Left kidney (tissue), 2 donors: Measurements from ENCODE around the gene DLG4. TPM values are rescaled to one million over a fixed set of nuclear protein-coding genes. Genes with fewer than 3 reads are reported as not detected.
"Not testable (repeated sequence)": the region's sequence is repeated elsewhere in the genome, so short reads cannot be mapped to it uniquely, and the experiment has no call there.

ENCODE experiments used
- DNase-seq: peaks from one replicate; pipeline ENCODE4 v3.0.0-alpha.2; 2013
- polyA plus RNA-seq: library from polyadenylated mRNA; unstranded; fragments of 120-200 nt; gene quantifications from one replicate; pipeline ENCODE4 v1.2.1, GENCODE V29; 2013; ENCODE audit not compliant: insufficient read length

DLG4 gene
- polyA plus RNA-seq, 1 donor, result 36.0 TPM

DNA sequence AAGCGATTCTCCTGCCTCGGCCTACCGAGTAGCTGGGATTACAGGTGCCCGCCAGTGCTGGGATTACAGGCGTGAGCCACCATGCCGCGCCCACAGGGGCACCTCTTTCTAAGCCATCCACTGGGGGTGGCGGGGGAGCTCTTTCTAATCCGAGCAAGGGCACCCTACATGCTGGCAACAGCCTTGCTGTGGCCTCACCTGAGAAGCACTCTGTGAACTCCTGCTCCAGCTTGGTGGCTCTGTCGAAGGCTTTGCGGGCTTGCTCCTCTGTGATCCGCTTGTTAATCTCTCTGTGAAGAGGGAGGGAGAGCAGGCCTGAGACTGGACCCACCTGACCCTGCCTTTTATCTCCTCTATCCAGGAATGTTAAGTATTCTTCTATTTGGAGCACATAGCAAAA is 28.6 kb downstream of the DLG4 start:
- DNase-seq, result no peak

DNA sequence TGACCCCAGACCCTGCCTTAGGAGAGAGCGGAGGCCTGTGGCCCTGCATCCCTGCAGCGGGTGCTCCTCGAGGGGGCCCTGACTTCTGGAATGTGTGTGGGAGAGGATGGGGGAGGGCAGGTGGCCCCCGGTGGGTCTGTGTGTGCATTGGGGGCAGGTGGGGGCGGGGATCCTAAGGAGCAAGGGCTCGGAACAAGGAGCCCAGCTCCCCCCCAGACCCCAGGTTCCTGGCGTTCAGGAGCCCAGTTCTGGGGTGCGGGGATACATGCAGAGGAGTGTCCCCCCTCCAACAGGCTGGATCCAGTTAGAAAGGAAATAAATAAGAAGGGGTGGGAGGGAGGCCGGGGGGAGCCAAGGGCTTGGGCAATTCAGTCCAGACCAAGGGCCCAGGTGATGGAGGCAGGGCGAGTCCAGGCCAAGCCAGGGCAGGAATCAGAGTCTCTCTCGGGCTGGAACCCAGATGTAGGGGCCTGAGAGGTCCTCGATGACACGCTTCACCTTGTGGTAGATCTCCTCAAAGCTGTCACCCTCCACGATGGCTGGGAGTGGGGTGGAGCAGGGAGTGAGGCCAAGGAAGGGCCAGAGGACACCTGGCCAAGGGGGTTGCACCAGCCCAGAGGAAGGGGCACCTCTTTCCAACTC is 29.2 kb downstream of the DLG4 start:
- no peak for DNase-seq

DNA sequence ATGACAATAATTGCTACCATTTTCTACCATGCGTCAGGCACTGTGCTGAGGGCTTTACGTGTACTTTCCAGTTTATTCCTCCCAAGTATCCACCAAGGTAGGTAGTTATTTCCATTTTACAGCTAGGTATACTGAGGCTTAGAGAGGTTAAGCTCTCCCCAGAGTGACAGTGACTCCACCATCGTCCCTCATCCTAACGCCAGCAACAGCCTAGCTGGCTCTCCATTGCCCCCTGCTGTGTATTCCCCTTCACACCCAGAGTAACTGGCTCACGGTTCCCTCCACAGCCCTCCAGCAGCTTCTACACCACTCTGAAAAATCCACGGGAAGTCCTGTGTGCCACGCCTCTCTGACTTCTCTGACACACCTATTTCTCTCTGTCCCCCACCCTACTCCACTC is 33.4 kb downstream of the DLG4 start:
- no peak for DNase-seq

DNA sequence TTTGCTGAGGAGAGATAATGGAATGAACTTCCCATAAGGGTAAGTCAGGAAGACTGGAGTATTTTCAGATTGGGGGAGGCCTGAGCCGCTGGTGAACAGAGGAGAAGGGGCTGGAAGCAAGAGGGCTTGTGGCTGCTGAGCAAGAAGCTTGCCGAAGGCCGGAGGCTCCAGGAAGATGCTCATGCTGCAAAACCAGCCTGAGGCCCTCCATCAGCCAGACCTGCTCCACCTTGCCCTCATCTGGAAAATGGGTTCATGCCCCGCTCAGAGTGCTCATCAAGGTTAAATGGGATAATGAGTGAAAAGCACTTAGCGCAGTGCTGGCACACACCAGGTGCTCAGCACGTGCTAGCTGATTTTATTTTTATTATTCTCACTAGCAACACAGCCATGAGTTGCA is 35.0 kb downstream of the DLG4 start:
- DNase-seq, result no peak

DNA sequence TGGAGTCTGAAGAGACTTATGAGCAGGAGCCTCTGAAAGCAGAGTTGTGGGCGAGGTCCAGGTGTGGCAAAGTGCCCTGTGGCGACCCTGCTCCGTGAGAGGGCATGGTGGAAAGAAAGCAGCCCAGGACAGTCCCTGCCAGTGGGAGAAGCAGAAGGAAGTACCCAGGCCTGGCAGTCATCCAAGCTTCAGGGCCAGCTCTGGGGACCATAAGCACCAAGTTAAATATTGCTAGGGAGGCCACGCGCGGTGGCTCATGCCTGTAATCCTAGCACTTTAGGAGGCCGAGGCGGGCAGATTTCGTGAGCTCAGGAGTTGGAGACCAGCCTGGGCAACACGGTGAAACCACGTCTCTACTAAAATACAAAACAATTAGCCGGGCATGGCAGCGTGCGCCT is 35.5 kb downstream of the DLG4 start:
- DNase-seq, result peak; percentile 67

DNA sequence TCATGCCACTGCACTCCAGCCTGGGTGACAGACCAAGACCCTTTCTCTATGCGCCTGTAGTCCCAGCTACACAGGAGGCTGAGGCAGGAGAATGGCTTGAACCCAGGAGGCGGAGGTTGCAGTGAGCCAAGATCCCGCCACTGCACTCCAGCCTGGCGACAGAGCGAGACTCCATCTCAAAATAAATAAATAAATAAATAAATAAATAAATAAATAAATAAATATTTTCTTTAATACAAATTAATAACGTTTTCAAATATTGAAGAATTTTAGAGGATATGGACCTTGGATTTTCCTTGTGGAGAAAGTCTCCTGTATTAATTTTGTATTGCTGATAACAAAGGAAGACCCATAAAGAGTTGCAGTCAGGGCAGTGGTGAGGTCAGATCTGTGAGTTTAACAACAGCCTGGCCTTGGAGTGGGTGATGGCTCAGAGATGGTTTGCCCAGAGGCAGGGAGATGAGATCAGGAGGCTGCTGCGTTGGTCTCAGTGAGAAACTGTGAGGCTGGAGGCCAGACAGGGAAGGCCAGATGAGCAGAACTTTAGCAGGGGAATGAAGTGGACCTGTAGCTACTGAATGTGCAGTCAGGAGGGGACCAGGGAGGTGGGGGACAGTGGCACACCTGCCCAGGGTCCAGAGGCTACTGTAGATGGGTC is 36.1 kb downstream of the DLG4 start:
- DNase-seq, result no peak

DNA sequence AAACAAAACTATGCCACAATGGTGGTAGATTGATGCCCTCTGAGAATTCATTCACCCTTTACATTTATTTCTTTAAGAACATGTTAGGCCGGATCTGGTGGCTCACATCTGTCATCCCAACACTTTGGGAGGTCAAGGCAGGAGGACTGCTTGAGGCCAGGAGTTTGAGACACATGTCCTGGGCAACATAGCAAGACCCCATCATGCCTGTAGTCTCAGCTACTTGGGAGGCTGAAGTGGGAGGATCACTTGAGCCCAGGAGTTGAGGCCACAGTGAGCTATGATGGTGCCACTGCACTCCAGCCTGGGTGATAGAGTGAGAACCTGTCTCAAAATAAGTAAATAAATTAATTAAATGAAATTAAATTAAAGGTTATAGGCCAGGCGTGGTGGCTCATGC is 37.5 kb downstream of the DLG4 start:
- DNase-seq, result not testable (repeated sequence)

DNA sequence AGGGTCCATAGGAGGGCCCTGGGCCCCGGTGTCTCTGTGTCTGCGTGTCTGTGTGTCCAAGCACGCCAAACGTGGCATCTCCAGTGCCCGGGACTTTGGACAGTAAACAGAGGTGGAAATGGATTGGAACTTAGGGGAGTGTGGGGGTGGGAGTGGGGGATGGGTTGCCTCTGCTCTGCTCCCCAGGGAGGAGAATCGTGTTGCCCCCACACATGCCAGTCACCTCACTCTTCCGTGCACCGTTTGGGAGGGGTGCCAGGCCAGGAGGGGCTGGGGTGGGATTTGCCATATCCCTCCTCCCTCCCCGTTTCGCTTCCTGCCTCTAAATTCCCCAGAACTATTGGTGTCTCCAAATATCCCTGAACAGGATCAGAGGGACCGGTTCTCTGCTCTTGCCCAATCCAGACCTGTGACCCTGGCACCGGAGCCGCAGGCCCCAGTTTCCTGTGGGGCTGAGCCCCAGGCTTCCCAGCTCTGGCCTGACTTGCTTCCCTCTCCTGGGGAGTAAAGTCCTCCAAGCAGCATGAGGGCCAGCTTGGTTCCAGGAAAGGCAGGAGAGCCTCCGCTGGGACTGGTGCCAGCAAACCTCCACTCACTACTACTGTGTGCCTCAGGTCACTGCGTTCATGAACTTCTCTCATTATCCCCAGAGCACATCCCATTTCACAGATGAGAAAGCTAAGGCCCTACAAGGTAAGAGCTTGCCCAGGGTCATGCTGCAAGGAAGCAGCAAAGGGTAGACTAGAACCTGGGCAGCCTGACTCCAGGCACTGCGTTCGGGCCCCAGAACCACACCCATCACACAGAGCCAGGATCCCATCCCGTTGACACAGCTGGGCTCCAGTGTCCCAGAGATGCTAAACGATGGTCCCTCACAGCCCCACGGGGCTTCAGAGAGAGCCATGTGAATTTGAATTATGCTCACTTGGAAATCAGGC is 40.0 kb downstream of the DLG4 start, which contains the start of gene ASGR1:
Gene ASGR1, minus strand, starts transcription at position 54 of the 938 bp plus-strand sequence. CDS start 807 bp downstream, outside the sequence.
- no peak for DNase-seq

DNA sequence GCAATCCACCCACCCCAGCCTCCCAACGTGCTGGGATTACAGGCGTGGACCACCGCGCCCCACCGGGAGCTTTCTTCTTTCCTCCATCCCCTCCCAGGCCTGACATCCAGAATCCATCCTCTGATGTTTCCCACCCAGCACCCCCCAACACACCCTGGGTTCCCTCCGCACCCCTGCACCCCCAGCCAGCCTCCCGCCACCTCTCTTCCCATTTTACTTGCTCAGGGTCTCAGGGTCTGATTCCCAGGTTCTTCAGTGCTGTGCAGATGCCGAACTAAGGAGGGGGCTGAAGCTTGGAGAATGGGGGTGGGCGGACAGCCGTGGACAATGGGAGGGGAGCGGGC is 40.7 kb downstream of the DLG4 start:
- DNase-seq, result no peak

DNA sequence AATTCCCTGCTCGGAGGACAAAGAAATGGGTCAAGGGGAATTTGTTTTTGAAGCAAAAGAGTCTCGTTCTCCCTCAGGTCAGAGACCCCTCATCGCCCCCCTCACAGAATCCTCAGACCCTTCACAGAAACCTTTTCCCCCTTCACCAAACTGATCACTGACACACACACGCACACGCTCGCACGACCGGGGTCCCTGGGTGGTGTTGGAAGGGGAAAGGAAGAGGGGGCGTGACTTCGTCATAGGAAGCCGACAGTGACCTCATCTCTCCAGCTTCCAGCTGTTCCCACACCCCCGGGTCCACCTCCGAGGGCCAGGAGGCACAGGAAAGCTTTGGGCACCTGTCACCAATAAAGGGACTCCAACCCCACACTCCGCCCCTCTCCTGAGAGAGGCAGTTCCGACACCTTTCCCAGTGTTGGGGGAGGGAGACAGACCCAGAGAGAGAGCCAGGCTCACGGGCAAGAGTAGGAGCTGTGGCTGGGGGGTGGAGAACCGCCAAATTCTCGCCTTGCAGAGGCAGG is 41.6 kb downstream of the DLG4 start:
- DNase-seq, result peak; percentile 59

DNA sequence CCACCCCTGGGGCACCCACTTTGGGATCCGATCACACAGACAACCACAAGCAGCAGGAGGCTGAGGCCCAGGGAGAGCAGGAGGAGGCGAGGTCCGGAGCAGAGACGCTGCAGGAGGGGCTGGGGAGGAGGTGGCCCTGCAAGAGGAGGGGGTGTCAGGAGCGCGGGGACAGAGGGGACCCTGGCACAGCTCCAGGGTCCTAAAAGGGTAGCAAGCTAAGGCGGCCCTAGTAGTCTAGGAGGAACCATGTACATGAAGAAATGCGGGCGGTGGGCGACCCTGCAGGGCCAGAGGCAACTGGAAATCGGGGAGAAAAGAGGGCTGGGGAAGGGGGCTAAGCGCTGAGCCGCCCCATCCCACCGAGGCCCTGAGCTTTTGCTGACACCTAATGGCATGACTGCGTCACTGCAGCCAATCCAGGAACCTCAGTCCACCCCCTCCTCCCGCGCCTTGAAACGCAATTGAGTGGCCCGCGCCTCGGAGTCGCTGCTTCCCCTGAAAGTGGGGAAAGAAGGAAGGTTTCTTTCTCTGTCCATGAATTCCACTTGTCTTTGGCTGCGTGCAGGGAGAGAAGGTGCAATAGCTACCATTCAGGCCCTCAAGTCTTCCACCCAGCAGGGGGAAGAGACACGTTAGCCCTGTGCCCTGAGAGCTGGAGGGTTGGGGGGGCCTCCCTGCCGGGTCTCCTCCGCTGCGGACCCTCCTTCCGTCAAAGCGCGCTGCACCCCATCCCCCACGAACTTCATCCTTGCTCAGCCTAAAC is 42.3 kb downstream of the DLG4 start:
- DNase-seq, result peak; percentile 91

DNA sequence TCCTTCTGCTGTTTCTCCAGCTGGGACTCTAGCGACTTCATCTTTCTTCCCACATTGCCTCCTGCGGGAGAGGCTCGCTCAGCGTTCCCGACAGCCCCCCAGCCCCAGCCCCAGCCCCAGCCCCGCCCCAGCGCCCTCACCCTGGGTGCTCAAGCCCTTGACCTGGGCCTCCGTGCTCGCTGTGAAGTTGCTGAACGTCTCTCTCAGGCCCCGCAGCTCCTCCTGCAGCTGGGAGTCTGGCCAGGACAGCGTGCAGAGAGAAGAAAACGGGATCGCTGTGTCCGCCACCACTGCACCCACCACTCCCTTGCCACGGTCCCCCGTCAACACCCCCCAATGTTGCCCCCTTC is 42.8 kb downstream of the DLG4 start:
- no peak for DNase-seq

DNA sequence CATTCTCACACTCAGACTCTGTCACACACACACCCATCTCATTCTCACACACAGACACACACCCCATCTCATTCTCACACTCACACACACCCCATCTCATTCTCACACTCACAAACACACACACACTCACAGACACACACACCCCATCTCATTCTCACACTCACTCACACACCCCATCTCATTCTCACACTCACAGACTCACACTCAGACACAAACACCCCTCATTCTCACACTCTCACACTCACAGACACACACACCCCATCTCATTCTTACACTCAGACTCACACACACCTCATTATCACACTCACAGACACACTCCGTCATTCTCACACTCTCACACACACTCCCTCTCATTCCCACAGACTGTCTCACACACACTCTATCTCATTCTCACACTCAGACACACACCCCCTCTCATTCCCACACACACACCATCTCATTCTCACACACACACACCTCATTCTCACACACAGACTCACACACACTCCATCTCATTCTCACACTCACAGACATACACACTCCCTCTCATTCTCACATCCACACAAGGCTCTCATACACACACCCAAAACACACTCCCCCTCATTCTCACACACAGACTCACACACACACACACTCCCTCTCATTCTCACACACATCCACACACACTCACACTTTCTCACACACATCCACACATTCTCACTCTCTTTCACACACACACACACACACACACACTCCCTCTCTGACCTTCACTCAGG is 43.4 kb downstream of the DLG4 start:
- no peak for DNase-seq

DNA sequence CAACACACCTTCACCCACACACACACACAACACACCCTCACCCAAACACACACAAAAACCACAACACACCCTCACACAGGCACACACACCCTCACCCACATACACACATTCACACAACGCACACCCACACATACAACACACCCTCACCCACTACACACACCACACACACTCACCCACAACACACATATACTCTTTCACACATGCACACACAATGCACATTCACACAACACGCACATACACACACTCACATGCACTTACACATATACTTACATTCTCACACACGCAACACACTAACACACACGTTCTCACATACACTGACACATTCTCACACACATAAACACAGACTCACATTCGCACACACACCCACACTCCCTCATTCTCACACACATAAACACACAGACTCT is 44.3 kb downstream of the DLG4 start:
- no peak for DNase-seq

DNA sequence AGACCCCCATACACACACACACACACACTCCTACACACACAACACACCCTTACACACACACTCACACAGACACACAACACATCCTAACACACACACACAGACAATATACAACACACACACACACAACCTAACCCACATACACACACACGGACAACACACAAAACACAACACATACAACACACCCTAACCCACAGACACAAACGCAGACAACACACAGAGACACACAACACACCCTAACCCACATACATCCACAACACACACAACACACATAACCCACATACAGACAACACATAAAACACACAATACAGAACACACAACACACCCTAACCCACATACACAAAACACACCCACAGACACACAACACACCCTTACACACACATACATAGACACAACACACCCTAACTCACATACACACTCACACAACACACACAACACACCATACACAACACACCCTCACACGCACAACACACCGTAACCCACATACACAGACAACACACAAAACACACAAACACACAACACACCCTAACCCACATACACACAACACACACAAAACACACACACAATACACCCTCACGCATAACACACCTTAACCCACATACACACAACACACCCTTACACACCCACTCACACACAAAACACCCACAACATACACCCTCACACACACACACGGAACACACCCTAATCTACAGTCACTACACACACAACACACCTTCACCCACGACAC is 44.9 kb downstream of the DLG4 start:
- DNase-seq, result no peak

DNA sequence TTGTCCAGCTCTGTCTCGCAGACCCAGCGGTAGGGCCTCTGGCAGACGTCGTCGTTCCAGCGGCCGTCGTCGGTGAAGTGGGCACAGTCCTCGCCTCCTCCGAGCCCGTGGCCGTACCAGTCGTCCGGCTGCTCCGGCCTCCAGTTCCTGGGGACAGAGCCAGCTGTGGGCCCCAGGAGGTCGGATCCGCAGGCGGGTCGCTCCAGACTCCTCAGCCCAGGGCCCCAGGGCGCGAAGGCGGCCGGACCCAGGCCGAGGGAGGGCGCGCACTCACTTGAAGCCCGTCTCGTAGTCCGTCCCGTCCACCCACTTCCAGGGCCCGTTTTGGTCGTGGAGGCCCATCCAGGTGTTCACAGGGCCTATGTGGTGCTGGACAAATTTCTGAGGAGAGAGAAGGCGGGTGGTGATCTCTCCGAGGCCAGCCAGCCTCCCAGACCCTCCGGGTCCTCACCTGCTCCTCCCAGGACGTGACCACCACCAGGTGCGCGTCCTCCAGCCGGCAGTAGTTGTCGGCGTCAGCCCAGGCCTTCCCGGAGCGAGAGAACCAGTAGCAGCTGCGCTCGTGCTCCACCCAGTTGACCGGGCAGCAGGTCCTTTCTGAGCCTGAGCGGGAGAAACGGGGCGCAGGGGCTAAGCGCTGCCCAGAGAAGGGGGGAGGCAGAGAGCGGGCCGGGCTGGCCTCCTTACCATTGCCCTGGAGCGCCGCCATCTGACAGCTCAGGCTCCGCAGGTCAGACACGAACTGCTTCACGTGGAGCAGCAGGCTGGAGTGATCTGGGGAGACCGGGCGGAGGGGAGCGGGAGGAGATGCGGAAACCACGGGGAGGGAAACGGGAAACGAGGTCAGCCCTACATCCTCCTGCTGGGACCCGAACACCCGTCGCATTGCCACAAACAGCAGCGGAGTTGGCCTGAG is 45.7 kb downstream of the DLG4 start:
- peak; percentile 53 for DNase-seq

DNA sequence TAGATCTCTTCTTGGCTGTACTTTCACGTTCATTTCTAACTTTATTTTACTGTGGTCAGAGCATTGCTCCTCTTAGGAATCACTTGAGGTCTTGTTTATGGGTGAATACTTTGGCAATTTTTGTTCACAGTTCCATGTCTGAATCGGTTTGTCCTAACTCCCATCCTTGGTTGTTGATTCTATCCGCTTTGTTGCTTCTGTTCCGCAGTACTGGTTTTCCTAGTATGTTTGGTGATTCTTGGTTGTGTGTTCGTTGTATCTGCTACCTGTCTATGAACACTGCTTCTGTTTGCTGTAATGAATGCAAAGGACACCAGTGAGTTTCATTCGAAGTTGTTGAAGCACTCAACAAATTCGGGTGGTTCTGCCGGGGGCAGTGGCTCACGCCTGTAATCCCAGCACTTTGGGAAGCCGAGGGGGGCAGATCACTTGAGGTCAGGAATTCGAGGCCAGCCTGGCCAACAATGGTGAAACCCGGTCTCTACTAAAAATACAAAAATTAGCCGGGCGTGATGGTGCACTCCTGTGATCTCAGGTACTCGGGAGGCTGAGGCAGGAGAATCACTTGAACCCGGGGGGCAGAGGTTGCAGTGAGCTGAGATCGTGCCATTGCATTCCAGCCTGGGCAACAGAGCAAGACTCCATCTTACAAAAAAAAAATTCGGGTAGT is 47.0 kb downstream of the DLG4 start:
- DNase-seq, result not testable (repeated sequence)

DNA sequence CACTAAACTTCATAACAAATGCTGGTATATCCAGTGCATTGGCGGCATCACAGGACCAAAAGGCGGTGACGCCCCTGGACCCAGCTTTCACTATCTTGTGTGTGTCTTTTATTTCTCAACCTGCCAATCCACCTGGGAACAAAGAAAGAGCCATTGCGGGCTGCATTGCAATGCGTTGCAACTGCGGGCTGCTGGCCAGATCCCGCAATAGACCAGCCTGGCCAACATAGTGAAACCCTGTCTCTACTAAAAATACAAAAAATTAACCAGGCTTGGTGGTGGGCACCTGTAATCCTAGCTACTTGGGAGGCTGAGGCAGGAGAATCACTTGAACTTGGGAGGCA is 50.1 kb downstream of the DLG4 start:
- DNase-seq, result not testable (repeated sequence)
